Thyroid gland (tissue), 4 donors: Measurements from ENCODE around the gene NCBP2.

Experiments
- CTCF ChIP-seq, 6 experiments: fragments of 200-600 bp in 3 of 6; fragments of 450-650 bp in 3 of 6; sonication (generic) in 3 of 6; IDR thresholded peaks; one replicate each; pipeline ENCODE4 v1.5.1; 2016 to 2019; ENCODE audit warnings: antibody characterized with exemption in 6 of 6, mild to moderate bottlenecking in 2 of 6, inconsistent platforms in 1 of 6, moderate library complexity in 1 of 6
- POLR2A ChIP-seq, 2 donors: fragments of 450-650 bp; IDR thresholded peaks; one replicate each; pipeline ENCODE4 v1.6.1; 2017; ENCODE audit warnings: antibody characterized with exemption in 2 of 2, mild to moderate bottlenecking in 2 of 2, moderate library complexity in 1 of 2

GRCh38 chr3:196920733-196921132, 21.6 kb downstream of the NCBP2 start:
- TF ChIP-seq POLR2A (IDR thresholded peaks at IDR 0.05) (no peak), CTCF (IDR thresholded peaks at IDR 0.05) (no peak)
